H9 (cell line): ENCODE results near the gene MRPL9. TPM values are rescaled to one million over a fixed set of nuclear protein-coding genes. Genes with fewer than 3 reads are reported as not detected.

Experiments
- DNase-seq: peaks from one replicate; pipeline ENCODE4 v3.0.0-alpha.2; 2017
- H2AFZ ChIP-seq: one replicate; pipeline ENCODE4 v1.6.1; 2013; ENCODE audit warnings: mild to moderate bottlenecking, low read length, control low read depth, moderate library complexity
- H2AK5ac ChIP-seq: 2 replicates; pipeline ENCODE4 v1.6.1; 2013; ENCODE audit warnings: low read length, control low read depth, mixed read lengths; ENCODE audit not compliant: insufficient read length
- H2BK120ac ChIP-seq: one replicate; pipeline ENCODE4 v1.6.1; 2013; ENCODE audit warnings: low read depth, mild to moderate bottlenecking, low read length, control low read depth, inconsistent platforms; ENCODE audit not compliant: poor library complexity, severe bottlenecking
- H2BK12ac ChIP-seq: 2 replicates; pipeline ENCODE4 v1.6.1; 2013; ENCODE audit warnings: low read length, control low read depth, mixed read lengths, low read depth; ENCODE audit not compliant: insufficient read length
- H2BK15ac ChIP-seq: 2 replicates; pipeline ENCODE4 v1.6.1; 2013; ENCODE audit warnings: low read depth, low read length, control low read depth
- H2BK20ac ChIP-seq: one replicate; pipeline ENCODE4 v1.6.1; 2013; ENCODE audit warnings: low read depth, mild to moderate bottlenecking, low read length, control low read depth, inconsistent platforms; ENCODE audit not compliant: poor library complexity, severe bottlenecking
- H2BK5ac ChIP-seq: 2 replicates; pipeline ENCODE4 v1.6.1; 2013; ENCODE audit warnings: low read length, control low read depth, mixed read lengths; ENCODE audit not compliant: insufficient read length
- H3K14ac ChIP-seq: 2 replicates; pipeline ENCODE4 v1.6.1; 2013; ENCODE audit warnings: low read length, control low read depth; ENCODE audit not compliant: insufficient read depth
- H3K18ac ChIP-seq: 2 replicates; pipeline ENCODE4 v1.6.1; 2013; ENCODE audit warnings: low read depth, mild to moderate bottlenecking, mixed read lengths, low read length, control low read depth; ENCODE audit not compliant: insufficient read length
- H3K23ac ChIP-seq: 2 replicates; pipeline ENCODE4 v1.6.1; 2013; ENCODE audit warnings: low read length, control low read depth, mixed read lengths, low read depth; ENCODE audit not compliant: insufficient read length
- H3K23me2 ChIP-seq: 2 replicates; pipeline ENCODE4 v1.6.1; 2013; ENCODE audit warnings: low read depth, mild to moderate bottlenecking, mixed read lengths, low read length, control low read depth; ENCODE audit not compliant: insufficient read length, poor library complexity, severe bottlenecking
- H3K27ac ChIP-seq: 2 replicates; pipeline ENCODE4 v1.5.1; 2013; ENCODE audit warnings: low read length, control low read depth, mixed read lengths, low read depth; ENCODE audit not compliant: insufficient read length
- H3K27me3 ChIP-seq: 2 replicates; pipeline ENCODE4 v1.6.1; 2013; ENCODE audit warnings: low read length, control low read depth, inconsistent platforms; ENCODE audit not compliant: insufficient read depth
- H3K4ac ChIP-seq: 2 replicates; pipeline ENCODE4 v1.6.1; 2013; ENCODE audit warnings: low read depth, mild to moderate bottlenecking, control low read depth, inconsistent platforms, low read length, moderate library complexity
- H3K4me1 ChIP-seq: 2 replicates; pipeline ENCODE4 v1.6.1; 2013; ENCODE audit warnings: low read length, control low read depth, inconsistent platforms; ENCODE audit not compliant: insufficient read depth
- H3K4me2 ChIP-seq: 2 replicates; pipeline ENCODE4 v1.6.1; 2013; ENCODE audit warnings: low read length, control low read depth, mixed read lengths; ENCODE audit not compliant: insufficient read length, insufficient read depth
- H3K56ac ChIP-seq: 2 replicates; pipeline ENCODE4 v1.6.1; 2013; ENCODE audit warnings: low read depth, mild to moderate bottlenecking, mixed read lengths, low read length, control low read depth; ENCODE audit not compliant: insufficient read length
- H3K79me1 ChIP-seq: 2 replicates; pipeline ENCODE4 v1.6.1; 2013; ENCODE audit warnings: low read depth, mild to moderate bottlenecking, moderate library complexity, low read length, control low read depth, inconsistent platforms; ENCODE audit not compliant: insufficient read depth, poor library complexity, severe bottlenecking
- H3K79me2 ChIP-seq: 2 replicates; pipeline ENCODE4 v1.6.1; 2013; ENCODE audit warnings: low read length, control low read depth, inconsistent platforms; ENCODE audit not compliant: insufficient read depth
- H3K9ac ChIP-seq: 2 replicates; pipeline ENCODE4 v1.6.1; 2013; ENCODE audit warnings: low read length, control low read depth, mixed read lengths; ENCODE audit not compliant: insufficient read length; ENCODE audit errors: extremely low read depth
- H3K9me3 ChIP-seq: one replicate; pipeline ENCODE4 v1.6.1; 2013; ENCODE audit warnings: low read depth, low read length, inconsistent platforms; ENCODE audit not compliant: control insufficient read depth
- H3T11ph ChIP-seq: one replicate; pipeline ENCODE4 v1.6.1; 2013; ENCODE audit warnings: mild to moderate bottlenecking, low read length, control low read depth, inconsistent platforms
- H4K20me1 ChIP-seq: one replicate; pipeline ENCODE4 v1.6.1; 2013; ENCODE audit not compliant: control insufficient read depth, insufficient read length, insufficient read depth
- H4K5ac ChIP-seq: 2 replicates; pipeline ENCODE4 v1.6.1; 2013; ENCODE audit warnings: low read depth, mild to moderate bottlenecking, mixed read lengths, low read length, control low read depth; ENCODE audit not compliant: insufficient read length
- H4K8ac ChIP-seq: replicated peaks from 2 replicates; pipeline ENCODE4 v1.6.1; 2013; ENCODE audit warnings: low read length, control low read depth, mixed read lengths, low read depth; ENCODE audit not compliant: insufficient read length
- H4K91ac ChIP-seq: 2 replicates; pipeline ENCODE4 v1.6.1; 2013; ENCODE audit warnings: low read depth, mild to moderate bottlenecking, moderate library complexity, mixed read lengths, low read length, control low read depth; ENCODE audit not compliant: insufficient read length
- H3K27ac Mint-ChIP-seq, 3 experiments: 2 replicates in 2 of 3; 3 replicates in 1 of 3; pipeline ENCODE4 v1.8.0; 2020 to 2021; ENCODE audit warnings: mixed read lengths in 3 of 3, mild to moderate bottlenecking in 1 of 3, moderate library complexity in 1 of 3
- H3K27me3 Mint-ChIP-seq: 2 replicates; pipeline ENCODE4 v1.8.0; 2021; ENCODE audit warnings: low read depth, mild to moderate bottlenecking, moderate library complexity, mixed read lengths
- H3K36me3 Mint-ChIP-seq, 3 experiments: 2 replicates in 2 of 3; 3 replicates in 1 of 3; pipeline ENCODE4 v1.8.0; 2020 to 2021; ENCODE audit warnings: low read depth in 3 of 3, mixed read lengths in 3 of 3; ENCODE audit not compliant: insufficient read depth in 1 of 3
- H3K4me1 Mint-ChIP-seq, 2 experiments: 2 replicates each; pipeline ENCODE4 v1.8.0; 2020; ENCODE audit warnings: mixed read lengths in 2 of 2
- H3K4me3 Mint-ChIP-seq, 2 experiments: 2 replicates in 1 of 2; 3 replicates in 1 of 2; pipeline ENCODE4 v1.8.0; 2020 to 2021; ENCODE audit warnings: mild to moderate bottlenecking in 2 of 2, mixed read lengths in 2 of 2, moderate library complexity in 1 of 2
- H3K9me3 Mint-ChIP-seq, 2 experiments: 2 replicates in 1 of 2; 3 replicates in 1 of 2; pipeline ENCODE4 v1.8.0; 2020; ENCODE audit warnings: mild to moderate bottlenecking in 2 of 2, mixed read lengths in 2 of 2, moderate library complexity in 1 of 2
- WGBS: extraction: QIAGEN DNeasy Blood & Tissue Kit; methylation state at CpG from one replicate; pipeline ENCODE4 v1.1.7; 2013; ENCODE audit warnings: missing lambda C conversion rate, low lambda C conversion rate, mixed read lengths; ENCODE audit not compliant: insufficient read length; ENCODE audit errors: extremely low coverage; 5-methylcytosine and 5-hydroxymethylcytosine counted together
- total RNA-seq: library from RNA; stranded (reverse); gene quantifications from 2 replicates; pipeline ENCODE4 v1.2.1, GENCODE V29; 2021
- TF ChIP-seq, protein P1 (sequence below): fragments of 200-600 bp; sonication (generic); conservative IDR thresholded peaks from 3 replicates; pipeline ENCODE4 v1.8.0; 2021; ENCODE audit warnings: antibody characterized with exemption, mild to moderate bottlenecking

The MRPL9 gene
- total RNA-seq, 1 experiment from 2014 or later, result 102 TPM

DNA sequence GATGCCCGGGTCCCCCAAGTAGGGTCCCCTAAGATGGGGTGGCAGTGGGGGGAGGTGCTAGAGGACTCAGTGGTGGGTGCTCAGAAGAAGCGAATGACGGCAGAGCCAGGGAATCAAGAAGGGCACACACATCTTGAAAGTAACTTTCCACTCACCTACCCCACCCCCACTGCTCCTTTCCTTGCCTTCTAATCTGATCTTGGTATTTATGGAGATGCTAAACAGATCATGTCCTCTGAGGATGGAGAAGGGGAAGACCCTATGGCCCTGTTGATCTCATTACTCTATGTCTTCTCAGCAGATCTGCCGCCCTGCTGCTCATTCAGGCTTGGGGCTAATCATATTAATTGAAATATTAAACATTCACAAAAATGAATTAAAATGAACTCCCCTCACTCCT, 44.6 kb downstream of the MRPL9 start:
- no peaks in the 10 kb centered on the region for H3K79me1 ChIP-seq
- H3K56ac ChIP-seq, result no peak overlapping the region
- no peak overlapping the region for H3K23ac ChIP-seq
- no peak overlapping the region for H2BK5ac ChIP-seq
- no peak overlapping the region for H3K4me2 ChIP-seq
- H3K27me3 ChIP-seq, result peaks cover 24% of the 10 kb centered on the region; the same call in 1 of the 2 replicates
- TF ChIP-seq, protein P1, sequence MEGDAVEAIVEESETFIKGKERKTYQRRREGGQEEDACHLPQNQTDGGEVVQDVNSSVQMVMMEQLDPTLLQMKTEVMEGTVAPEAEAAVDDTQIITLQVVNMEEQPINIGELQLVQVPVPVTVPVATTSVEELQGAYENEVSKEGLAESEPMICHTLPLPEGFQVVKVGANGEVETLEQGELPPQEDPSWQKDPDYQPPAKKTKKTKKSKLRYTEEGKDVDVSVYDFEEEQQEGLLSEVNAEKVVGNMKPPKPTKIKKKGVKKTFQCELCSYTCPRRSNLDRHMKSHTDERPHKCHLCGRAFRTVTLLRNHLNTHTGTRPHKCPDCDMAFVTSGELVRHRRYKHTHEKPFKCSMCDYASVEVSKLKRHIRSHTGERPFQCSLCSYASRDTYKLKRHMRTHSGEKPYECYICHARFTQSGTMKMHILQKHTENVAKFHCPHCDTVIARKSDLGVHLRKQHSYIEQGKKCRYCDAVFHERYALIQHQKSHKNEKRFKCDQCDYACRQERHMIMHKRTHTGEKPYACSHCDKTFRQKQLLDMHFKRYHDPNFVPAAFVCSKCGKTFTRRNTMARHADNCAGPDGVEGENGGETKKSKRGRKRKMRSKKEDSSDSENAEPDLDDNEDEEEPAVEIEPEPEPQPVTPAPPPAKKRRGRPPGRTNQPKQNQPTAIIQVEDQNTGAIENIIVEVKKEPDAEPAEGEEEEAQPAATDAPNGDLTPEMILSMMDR, result no peak
- Mint-ChIP-seq H3K9me3 (no peaks in the 10 kb centered on the region), H3K27me3 (peaks cover 70% of the 10 kb centered on the region), H3K36me3 (no peaks in the 10 kb centered on the region), H3K4me1 (peaks cover 52 to 59% of the 10 kb centered on the region in 2 experiments), H3K4me3 (no peak overlapping the region), H3K27ac (no peak overlapping the region)
- no peak overlapping the region for H4K5ac ChIP-seq
- no peak overlapping the region for H4K8ac ChIP-seq
- H2BK20ac ChIP-seq, result no peak overlapping the region
- H2BK12ac ChIP-seq, result no peak overlapping the region
- H4K91ac ChIP-seq, result no peak overlapping the region
- 0 out of 2 replicates have a peak, but pooled peaks cover 6% of the 10 kb centered on the region for H3K4me1 ChIP-seq
- H2BK15ac ChIP-seq, result no peak overlapping the region
- peaks cover 21% of the 10 kb centered on the region for H3K23me2 ChIP-seq
- no peak overlapping the region for H3K27ac ChIP-seq
- H2AFZ ChIP-seq, result no peak overlapping the region
- no peak overlapping the region for H3K4ac ChIP-seq
- H3K9me3 ChIP-seq, result no peaks in the 10 kb centered on the region
- H3K79me2 ChIP-seq, result no peaks in the 10 kb centered on the region
- H3T11ph ChIP-seq, result no peak overlapping the region
- no peak overlapping the region for H3K9ac ChIP-seq
- H3K14ac ChIP-seq, result no peak overlapping the region
- no peak for DNase-seq
- no peak overlapping the region for H2AK5ac ChIP-seq
- H4K20me1 ChIP-seq, result no peaks in the 10 kb centered on the region
- H2BK120ac ChIP-seq, result no peak overlapping the region
- WGBS, result no CpG with 5 or more reads among the region's 4 CpGs
- H3K18ac ChIP-seq, result no peak overlapping the region
